Thoracic aorta (tissue), 2 donors: ENCODE measurements around the gene G6PC3. TPM values are rescaled to one million over a fixed set of nuclear protein-coding genes. Genes with fewer than 3 reads are reported as not detected.

Experiments used
- ATAC-seq: fragments of 150-250 bp; one replicate; pipeline ENCODE4 v1.8.0; 2017; ENCODE audit warnings: low read depth; ENCODE audit not compliant: insufficient number of reproducible peaks, low FRiP score
- DNase-seq: peaks from one replicate; pipeline ENCODE4 v3.0.0-alpha.2; 2020; ENCODE audit warnings: low spot score
- H3K27ac ChIP-seq, 2 donors: fragments of 200-600 bp; sonication (generic); 1 replicate in 1 of 2; 2 replicates in 1 of 2; pipeline ENCODE4 v1.5.1; 2016; ENCODE audit warnings: mild to moderate bottlenecking in 2 of 2, moderate library complexity in 2 of 2
- H3K27me3 ChIP-seq: fragments of 200-600 bp; sonication (generic); replicated peaks from 2 replicates; pipeline ENCODE4 v1.6.0; 2016; ENCODE audit warnings: mild to moderate bottlenecking; ENCODE audit not compliant: insufficient read depth
- H3K36me3 ChIP-seq: fragments of 200-600 bp; sonication (generic); one replicate; pipeline ENCODE4 v1.5.1; 2016
- H3K4me1 ChIP-seq, 2 donors: fragments of 200-600 bp; sonication (generic); 1 replicate in 1 of 2; 2 replicates in 1 of 2; pipeline versions ENCODE4 v1.5.1 to v1.6.0; 2016; ENCODE audit warnings: low read depth in 2 of 2, mild to moderate bottlenecking in 1 of 2; ENCODE audit not compliant: control insufficient read depth in 1 of 2
- H3K4me3 ChIP-seq: fragments of 200-600 bp; sonication (generic); 2 replicates; pipeline ENCODE4 v1.5.1; 2016; ENCODE audit warnings: mild to moderate bottlenecking
- H3K9me3 ChIP-seq: fragments of 200-600 bp; sonication (generic); 2 replicates; pipeline ENCODE4 v1.5.1; 2016
- total RNA-seq, 2 donors: library from RNA; depleted of rRNA; stranded (reverse); fragments of >200 nt; gene quantifications; one replicate each; pipeline versions ENCODE4 v1.1.0 to v1.2.3, GENCODE V29; 2016
- TF ChIP-seq, protein P1 (sequence below): fragments of 200-600 bp; sonication (generic); IDR thresholded peaks from one replicate; pipeline ENCODE4 v1.5.1; 2019; ENCODE audit warnings: antibody characterized with exemption

G6PC3 gene
- total RNA-seq, 2 donors from 2014 or later: 26.4 to 54.6 TPM

DNA sequence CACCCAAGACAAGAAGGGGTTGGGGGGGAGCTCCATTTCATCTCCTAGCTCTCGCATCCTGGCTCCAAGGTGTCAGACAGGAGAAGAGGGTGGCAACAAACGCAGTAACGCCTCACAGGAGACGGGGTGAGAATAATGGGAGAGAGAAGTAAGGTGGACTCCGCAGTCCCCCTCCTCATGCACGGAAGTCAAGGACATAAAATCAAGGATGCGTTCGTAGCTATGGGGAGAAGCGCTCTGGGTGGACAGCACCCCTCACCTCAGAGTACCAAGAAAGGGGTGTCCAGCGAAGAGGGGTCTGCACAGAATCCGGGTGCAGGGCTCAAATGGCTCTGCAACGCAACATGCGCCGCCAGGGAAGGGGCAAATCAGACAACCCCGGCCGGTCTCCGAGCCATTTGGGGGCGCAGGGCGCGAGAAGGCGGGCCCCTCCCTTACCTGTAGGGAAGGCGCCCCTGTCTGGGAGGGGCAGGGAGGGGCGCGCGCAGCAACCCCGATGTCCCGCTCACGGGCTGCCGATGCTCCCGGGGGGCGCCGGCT, 52.4 kb downstream of the G6PC3 start:
- no peaks in the 10 kb centered on the region for H3K9me3 ChIP-seq
- no peaks in the 10 kb centered on the region for H3K27me3 ChIP-seq
- ATAC-seq: no peak
- no peaks in the 10 kb centered on the region for H3K36me3 ChIP-seq
- H3K4me3 ChIP-seq: peak overlapping the region; percentile 99
- peaks cover 27 to 47% of the 10 kb centered on the region in 2 donors for H3K4me1 ChIP-seq
- peak overlapping the region; percentile 92 to 97 for H3K27ac ChIP-seq
- TF ChIP-seq, protein P1, sequence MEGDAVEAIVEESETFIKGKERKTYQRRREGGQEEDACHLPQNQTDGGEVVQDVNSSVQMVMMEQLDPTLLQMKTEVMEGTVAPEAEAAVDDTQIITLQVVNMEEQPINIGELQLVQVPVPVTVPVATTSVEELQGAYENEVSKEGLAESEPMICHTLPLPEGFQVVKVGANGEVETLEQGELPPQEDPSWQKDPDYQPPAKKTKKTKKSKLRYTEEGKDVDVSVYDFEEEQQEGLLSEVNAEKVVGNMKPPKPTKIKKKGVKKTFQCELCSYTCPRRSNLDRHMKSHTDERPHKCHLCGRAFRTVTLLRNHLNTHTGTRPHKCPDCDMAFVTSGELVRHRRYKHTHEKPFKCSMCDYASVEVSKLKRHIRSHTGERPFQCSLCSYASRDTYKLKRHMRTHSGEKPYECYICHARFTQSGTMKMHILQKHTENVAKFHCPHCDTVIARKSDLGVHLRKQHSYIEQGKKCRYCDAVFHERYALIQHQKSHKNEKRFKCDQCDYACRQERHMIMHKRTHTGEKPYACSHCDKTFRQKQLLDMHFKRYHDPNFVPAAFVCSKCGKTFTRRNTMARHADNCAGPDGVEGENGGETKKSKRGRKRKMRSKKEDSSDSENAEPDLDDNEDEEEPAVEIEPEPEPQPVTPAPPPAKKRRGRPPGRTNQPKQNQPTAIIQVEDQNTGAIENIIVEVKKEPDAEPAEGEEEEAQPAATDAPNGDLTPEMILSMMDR: no peak
- no peak for DNase-seq

DNA sequence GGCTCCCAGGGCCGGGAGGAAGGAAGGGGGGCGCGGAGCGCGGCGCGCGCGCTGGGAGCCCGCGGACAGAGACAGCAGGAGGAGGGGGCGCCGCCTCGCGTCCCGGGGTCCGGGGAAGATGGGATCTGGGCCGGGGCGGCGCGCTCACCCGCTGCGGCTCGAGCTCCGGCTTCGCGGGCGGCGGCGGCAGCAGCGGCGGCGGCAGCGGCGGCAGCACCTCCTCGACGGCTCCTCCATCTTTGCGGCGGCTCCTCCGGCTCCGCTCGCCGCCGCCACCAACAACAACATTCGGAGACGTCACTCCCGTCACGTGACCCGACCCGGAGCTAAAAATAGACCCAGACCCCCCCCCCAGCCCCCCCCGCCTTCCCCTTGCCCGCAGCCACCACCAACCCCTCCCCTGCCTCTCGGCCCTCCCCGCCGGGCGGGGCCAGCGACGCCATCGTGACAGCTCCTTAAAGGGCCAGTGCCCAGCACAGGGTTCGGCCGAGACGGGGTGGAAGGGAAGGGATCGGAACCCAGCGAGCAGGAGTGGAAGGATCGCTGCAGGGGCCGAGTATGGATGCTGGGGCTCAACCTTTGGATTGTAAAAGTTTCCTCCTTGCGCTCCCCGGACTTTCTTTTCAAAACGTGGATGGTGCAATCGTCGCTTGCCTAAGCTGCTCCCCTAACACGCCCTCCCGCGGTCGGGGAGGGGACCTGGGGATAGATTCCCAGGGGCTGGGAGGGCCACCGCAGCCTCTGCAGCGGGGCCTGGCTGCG, 53.0 kb downstream of the G6PC3 start, which contains the start of gene HDAC5:
Gene HDAC5, minus strand, starts transcription at position 286 of the 762 bp plus-strand sequence. CDS start 6,126 bp downstream, outside the sequence.
- peak; percentile 87 for ATAC-seq

DNA sequence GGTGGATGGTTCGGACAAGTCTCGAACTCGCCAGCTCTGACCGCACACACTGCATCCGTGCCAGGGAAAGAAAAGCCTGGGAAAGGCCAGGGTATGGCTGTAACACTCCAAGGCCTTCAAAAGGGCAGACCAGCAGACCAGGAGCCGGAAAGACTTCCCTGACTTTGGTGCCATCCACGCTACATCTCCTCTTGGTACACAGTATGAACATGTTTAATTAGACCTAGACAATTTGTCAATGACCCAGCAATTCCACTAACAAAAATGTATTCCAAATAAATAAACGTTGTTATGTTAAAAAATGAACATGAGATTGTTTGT, 53.5 kb downstream of the G6PC3 start:
- H3K4me3 ChIP-seq: peak overlapping the region; percentile 99
- DNase-seq (no peak), ATAC-seq (no peak)
- no peaks in the 10 kb centered on the region for H3K27me3 ChIP-seq
- no peaks in the 10 kb centered on the region for H3K36me3 ChIP-seq
- TF ChIP-seq, protein P1: no peak
- no peaks in the 10 kb centered on the region for H3K9me3 ChIP-seq
- peaks cover 27 to 35% of the 10 kb centered on the region in 2 donors for H3K4me1 ChIP-seq
- H3K27ac ChIP-seq: peak overlapping the region; percentile 84 to 97

More for the DNA sequence above, 53.0 kb downstream of the G6PC3 start, which contains the start of gene HDAC5:
- H3K27ac ChIP-seq: peak within 1 kb of the TSS; percentile 92 to 97
- no peaks in the 10 kb centered on the region for H3K9me3 ChIP-seq
- peaks cover 27 to 41% of the 10 kb centered on the region in 2 donors for H3K4me1 ChIP-seq
- no peaks in the 10 kb centered on the region for H3K27me3 ChIP-seq
- DNase-seq: peak; percentile 90
- H3K4me3 ChIP-seq: peak within 1 kb of the TSS; percentile 99
- TF ChIP-seq, protein P1: peak; percentile 41
- no peaks in the 10 kb centered on the region for H3K36me3 ChIP-seq

Other genes with a start within 250 kb of the G6PC3 start
- gene MPP3, start 237.6 kb upstream of the G6PC3 start, total RNA-seq: 10 to 100 TPM; 32.8 to 73.8 TPM
- 1 to 10 TPM in 1 of 2 donors, under 1 TPM in 1; 0.35 to 3.2 TPM for gene CD300LG, start 223.6 kb upstream of the G6PC3 start, total RNA-seq
- gene MPP2, start 163.2 kb upstream of the G6PC3 start, total RNA-seq: 10 to 100 TPM; 10.7 to 15.0 TPM
- gene PPY, start 128.3 kb upstream of the G6PC3 start, total RNA-seq: not detected
- not detected for gene PYY, start 116.8 kb upstream of the G6PC3 start, total RNA-seq
- under 1 TPM in 1 of 2 donors, not detected in 1; 0.92 TPM for gene NAGS, start 66.1 kb upstream of the G6PC3 start, total RNA-seq
- 10 to 100 TPM; 21.9 to 24.4 TPM for gene TMEM101, start 55.8 kb upstream of the G6PC3 start, total RNA-seq
- gene LSM12, start 4.1 kb upstream of the G6PC3 start, total RNA-seq: 10 to 100 TPM; 24.9 to 30.8 TPM
- gene HDAC5, start 52.9 kb downstream of the G6PC3 start, total RNA-seq: 100 to 1,000 TPM in 1 of 2 donors, 10 to 100 TPM in 1; 76.9 to 115 TPM
- gene HROB, start 71.2 kb downstream of the G6PC3 start, total RNA-seq: 1 to 10 TPM in 1 of 2 donors, under 1 TPM in 1; 0.85 to 2.6 TPM
- 1 to 10 TPM; 2.3 to 3.9 TPM for gene ASB16, start 100.0 kb downstream of the G6PC3 start, total RNA-seq
- 10 to 100 TPM; 20.4 to 42.8 TPM for gene TMUB2, start 116.2 kb downstream of the G6PC3 start, total RNA-seq
- 10 to 100 TPM; 46.5 to 55.8 TPM for gene ATXN7L3, start 129.1 kb downstream of the G6PC3 start, total RNA-seq
- gene UBTF, start 148.9 kb downstream of the G6PC3 start, total RNA-seq: 10 to 100 TPM; 48.2 to 55.4 TPM
- gene SLC4A1, start 197.4 kb downstream of the G6PC3 start, total RNA-seq: under 1 TPM in 1 of 2 donors, not detected in 1; 0.56 TPM
- under 1 TPM in 1 of 2 donors, not detected in 1; 0.81 TPM for gene RUNDC3A, start 237.9 kb downstream of the G6PC3 start, total RNA-seq